ENCODE measurements around the gene SOX6.

SOX6 gene

DNA sequence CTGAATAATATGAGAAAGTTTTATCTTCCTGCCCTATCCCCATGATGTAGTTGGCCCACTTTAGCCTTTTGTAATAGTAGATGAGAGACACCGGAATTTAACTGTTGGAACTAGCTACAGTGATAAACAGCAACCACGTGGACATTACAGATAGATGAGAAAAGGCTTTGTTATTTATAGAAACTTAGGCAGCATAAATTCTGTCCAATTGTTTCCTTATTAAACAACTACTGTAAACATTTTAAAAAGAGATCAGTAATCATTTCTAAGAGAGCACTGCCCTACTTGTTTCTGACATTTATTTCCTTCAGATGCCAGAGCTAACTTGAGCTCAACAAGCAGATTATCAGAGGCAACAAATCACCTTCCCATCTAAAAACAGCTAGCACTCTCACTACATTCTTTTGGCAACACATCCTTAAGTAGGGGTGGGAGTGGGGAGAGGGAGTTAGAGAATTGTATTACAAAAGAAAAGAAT, 63.1 kb downstream of the SOX6 start:
- H3K27ac ChIP-seq (ENCODE audit: low read depth, low read length), result no peak overlapping the region
- no peaks in the 10 kb centered on the region for H3K27me3 ChIP-seq (ENCODE audit: control insufficient read depth, insufficient read depth, low read length)
- no peaks in the 10 kb centered on the region for H3K9me3 ChIP-seq (ENCODE audit: control insufficient read depth, insufficient read depth, low read depth, low read length)
- no peak overlapping the region for H3K9ac ChIP-seq (ENCODE audit: low read length)
- no peaks in the 10 kb centered on the region for H3K36me3 ChIP-seq (ENCODE audit: control insufficient read depth, insufficient read depth, low read length)
- H3K4me1 ChIP-seq (ENCODE audit: control insufficient read depth, insufficient read depth, low read length), result 0 out of 2 replicates have a peak, but pooled peaks cover 3% of the 10 kb centered on the region
- no peak overlapping the region for H3K4me3 ChIP-seq (ENCODE audit: low read depth, low read length)

DNA sequence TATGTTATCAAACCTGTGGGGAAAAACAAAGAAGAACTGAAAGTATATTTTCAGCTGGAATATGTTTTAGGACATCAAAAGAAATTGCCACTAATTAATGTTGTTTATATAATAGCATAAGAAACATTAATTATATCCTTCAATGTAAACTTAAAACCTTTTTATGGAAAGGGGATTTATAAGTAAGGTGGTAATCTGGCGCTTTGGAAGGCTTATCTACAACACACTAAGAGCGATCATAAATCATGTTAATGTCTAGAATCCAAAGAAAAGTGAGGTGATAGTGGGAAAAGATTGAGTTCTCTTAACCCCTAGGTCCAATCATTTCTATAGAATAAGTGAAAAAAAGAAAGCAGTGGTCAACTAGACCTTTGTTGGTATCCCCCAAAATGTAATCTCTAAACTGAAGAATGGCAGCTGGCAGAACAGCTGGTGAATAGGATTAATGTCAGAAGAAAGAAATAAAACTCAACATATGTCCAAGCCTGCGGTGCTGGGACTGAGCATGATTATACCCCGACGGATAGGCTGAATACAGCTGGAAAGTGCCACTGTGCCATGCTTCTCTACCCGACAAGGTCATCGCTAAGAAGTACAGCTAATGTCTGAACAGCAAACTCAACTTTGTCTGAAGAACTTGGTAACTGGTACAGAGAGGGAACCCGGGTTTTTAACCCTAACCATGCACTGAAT, 64.0 kb downstream of the SOX6 start:
- no peak overlapping the region for H3K4me3 ChIP-seq (ENCODE audit: low read depth, low read length)
- peaks cover 6% of the 10 kb centered on the region; the same call in 1 of the 2 replicates for H3K4me1 ChIP-seq (ENCODE audit: control insufficient read depth, insufficient read depth, low read length)
- H3K27ac ChIP-seq (ENCODE audit: low read depth, low read length), result no peak overlapping the region
- H3K9me3 ChIP-seq (ENCODE audit: control insufficient read depth, insufficient read depth, low read depth, low read length), result no peaks in the 10 kb centered on the region
- no peaks in the 10 kb centered on the region for H3K36me3 ChIP-seq (ENCODE audit: control insufficient read depth, insufficient read depth, low read length)
- no peaks in the 10 kb centered on the region for H3K27me3 ChIP-seq (ENCODE audit: control insufficient read depth, insufficient read depth, low read length)
- H3K9ac ChIP-seq (ENCODE audit: low read length), result no peak overlapping the region

DNA sequence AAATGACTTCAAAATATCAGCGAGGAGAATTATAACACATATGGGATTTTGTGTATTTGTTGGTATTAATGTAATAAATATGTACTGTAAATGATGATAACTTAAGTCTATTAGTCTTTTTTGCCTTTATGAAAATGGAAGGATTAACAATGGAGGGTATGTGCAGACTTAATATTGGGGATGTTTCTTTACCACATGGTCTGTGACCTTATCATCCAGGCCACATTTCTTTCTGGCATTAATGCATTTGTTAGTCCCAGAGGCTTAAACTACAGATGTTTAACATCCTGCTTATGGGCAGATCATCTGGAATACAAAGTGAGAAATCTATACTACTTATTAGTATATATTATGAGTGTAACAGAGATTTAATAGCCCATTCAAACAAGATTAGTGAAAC, 64.6 kb downstream of the SOX6 start:
- no peak overlapping the region for H3K4me3 ChIP-seq (ENCODE audit: low read depth, low read length)
- H3K27me3 ChIP-seq (ENCODE audit: control insufficient read depth, insufficient read depth, low read length), result no peaks in the 10 kb centered on the region
- peaks cover 6% of the 10 kb centered on the region; the same call in 1 of the 2 replicates for H3K4me1 ChIP-seq (ENCODE audit: control insufficient read depth, insufficient read depth, low read length)
- no peak overlapping the region for H3K27ac ChIP-seq (ENCODE audit: low read depth, low read length)
- no peaks in the 10 kb centered on the region for H3K9me3 ChIP-seq (ENCODE audit: control insufficient read depth, insufficient read depth, low read depth, low read length)
- no peaks in the 10 kb centered on the region for H3K36me3 ChIP-seq (ENCODE audit: control insufficient read depth, insufficient read depth, low read length)
- no peak overlapping the region for H3K9ac ChIP-seq (ENCODE audit: low read length)

DNA sequence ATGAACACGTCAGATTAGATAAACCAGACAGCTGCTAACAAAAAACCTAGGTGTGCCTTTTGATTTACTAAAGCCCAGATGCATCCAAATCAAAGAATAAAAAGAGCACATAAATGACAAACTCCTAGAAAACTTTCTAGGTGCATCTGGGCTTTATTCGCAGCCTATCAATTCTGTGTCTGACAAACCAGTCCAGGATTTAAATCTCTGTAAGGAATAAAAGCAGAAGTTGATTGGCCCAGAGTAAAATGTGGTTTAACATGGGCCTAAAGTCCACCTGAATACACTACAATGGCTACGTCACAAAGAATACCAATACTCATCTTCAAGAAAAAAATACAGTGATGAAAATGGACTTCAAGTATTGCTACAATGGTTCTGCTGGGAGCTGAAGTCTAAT, 66.8 kb downstream of the SOX6 start:
- Histone ChIP-seq H3K4me3 (ENCODE audit: low read depth, low read length) (no peak overlapping the region), H3K27ac (ENCODE audit: low read depth, low read length) (no peak overlapping the region), H3K36me3 (ENCODE audit: control insufficient read depth, insufficient read depth, low read length) (no peaks in the 10 kb centered on the region), H3K9ac (ENCODE audit: low read length) (no peak overlapping the region), H3K9me3 (ENCODE audit: control insufficient read depth, insufficient read depth, low read depth, low read length) (no peaks in the 10 kb centered on the region), H3K4me1 (ENCODE audit: control insufficient read depth, insufficient read depth, low read length) (peaks cover 6% of the 10 kb centered on the region; the same call in 1 of the 2 replicates), H3K27me3 (ENCODE audit: control insufficient read depth, insufficient read depth, low read length) (no peaks in the 10 kb centered on the region)

DNA sequence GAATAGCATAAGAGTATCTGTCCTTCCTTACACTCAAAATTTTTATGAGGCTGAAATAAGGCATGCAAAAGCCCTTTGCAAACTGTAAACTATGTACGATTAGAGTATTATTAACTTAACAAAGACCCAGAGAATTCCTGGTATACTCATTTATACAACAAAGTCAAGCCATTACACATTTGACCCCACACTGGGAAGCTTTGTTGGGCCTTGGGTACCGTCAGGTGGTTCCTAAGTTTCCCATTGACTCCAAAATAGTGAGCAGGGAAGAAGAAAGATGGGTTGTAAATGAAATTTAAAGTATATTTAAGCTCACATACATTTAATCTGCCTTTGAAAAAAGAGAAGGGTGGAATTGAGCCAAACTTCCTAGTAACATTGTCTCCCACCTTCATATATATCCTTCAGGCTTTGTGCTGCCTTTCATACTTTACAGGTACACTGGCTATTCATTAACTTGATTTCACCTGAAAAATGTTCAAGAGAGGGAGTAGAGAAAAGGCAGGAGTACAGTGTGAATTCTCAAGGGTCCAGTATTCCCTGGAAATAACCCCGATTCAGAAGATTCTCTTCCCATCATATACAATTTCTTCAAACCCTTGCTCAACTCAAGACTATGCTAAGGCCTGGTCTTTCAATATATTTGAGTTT, 68.6 kb downstream of the SOX6 start:
- no peaks in the 10 kb centered on the region for H3K9me3 ChIP-seq (ENCODE audit: control insufficient read depth, insufficient read depth, low read depth, low read length)
- H3K9ac ChIP-seq (ENCODE audit: low read length), result no peak overlapping the region
- no peaks in the 10 kb centered on the region for H3K27me3 ChIP-seq (ENCODE audit: control insufficient read depth, insufficient read depth, low read length)
- H3K4me1 ChIP-seq (ENCODE audit: control insufficient read depth, insufficient read depth, low read length), result peaks cover 3% of the 10 kb centered on the region; the same call in 1 of the 2 replicates
- H3K4me3 ChIP-seq (ENCODE audit: low read depth, low read length), result no peak overlapping the region
- H3K27ac ChIP-seq (ENCODE audit: low read depth, low read length), result no peak overlapping the region
- H3K36me3 ChIP-seq (ENCODE audit: control insufficient read depth, insufficient read depth, low read length), result no peaks in the 10 kb centered on the region

DNA sequence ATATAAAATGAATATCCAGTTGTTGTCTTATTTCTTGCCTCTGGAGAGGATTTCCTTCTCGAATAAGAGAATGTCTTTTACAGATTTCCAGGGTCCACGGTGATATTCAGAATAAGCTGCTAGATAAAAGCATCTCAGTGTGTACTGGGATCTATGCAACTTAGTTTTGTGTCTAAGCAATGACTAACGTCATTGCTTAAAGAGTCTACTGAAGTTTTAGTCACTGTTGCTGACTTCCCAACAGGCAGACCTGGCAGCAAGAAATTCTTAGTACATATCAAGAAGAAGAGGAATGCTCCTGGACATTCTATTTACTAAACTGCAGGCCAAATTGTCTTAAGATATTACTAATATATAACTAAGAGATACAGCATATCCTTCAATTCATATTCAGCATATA, 70.3 kb downstream of the SOX6 start:
- Histone ChIP-seq H3K9me3 (ENCODE audit: control insufficient read depth, insufficient read depth, low read depth, low read length) (no peaks in the 10 kb centered on the region), H3K36me3 (ENCODE audit: control insufficient read depth, insufficient read depth, low read length) (no peaks in the 10 kb centered on the region), H3K27ac (ENCODE audit: low read depth, low read length) (no peak overlapping the region), H3K27me3 (ENCODE audit: control insufficient read depth, insufficient read depth, low read length) (no peaks in the 10 kb centered on the region), H3K9ac (ENCODE audit: low read length) (no peak overlapping the region), H3K4me1 (ENCODE audit: control insufficient read depth, insufficient read depth, low read length) (peaks cover 3% of the 10 kb centered on the region; the same call in 1 of the 2 replicates), H3K4me3 (ENCODE audit: low read depth, low read length) (no peak overlapping the region)

DNA sequence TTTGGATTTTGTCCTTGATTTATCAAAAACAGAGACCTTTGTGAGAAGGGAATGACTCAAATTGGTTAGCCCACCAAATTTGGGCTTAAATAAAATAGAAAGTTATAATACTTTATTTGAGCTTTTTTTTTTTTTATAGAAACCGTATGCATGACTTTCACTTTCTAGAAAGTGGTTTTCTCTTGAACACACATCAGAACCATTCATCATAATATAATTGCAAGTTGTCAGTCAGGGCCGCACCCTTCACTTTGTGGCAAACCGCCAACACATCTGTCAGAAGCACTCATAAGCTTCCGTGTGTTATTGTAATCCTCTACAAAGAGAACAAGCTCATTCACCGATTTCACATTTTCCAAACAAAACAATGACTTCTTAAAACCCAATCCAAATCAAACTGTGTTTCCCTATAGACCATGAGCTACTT, 76.1 kb downstream of the SOX6 start:
- Histone ChIP-seq H3K27me3 (ENCODE audit: control insufficient read depth, insufficient read depth, low read length) (no peaks in the 10 kb centered on the region), H3K36me3 (ENCODE audit: control insufficient read depth, insufficient read depth, low read length) (no peaks in the 10 kb centered on the region), H3K4me3 (ENCODE audit: low read depth, low read length) (no peak overlapping the region), H3K27ac (ENCODE audit: low read depth, low read length) (no peak overlapping the region), H3K4me1 (ENCODE audit: control insufficient read depth, insufficient read depth, low read length) (no peaks in the 10 kb centered on the region), H3K9me3 (ENCODE audit: control insufficient read depth, insufficient read depth, low read depth, low read length) (no peaks in the 10 kb centered on the region), H3K9ac (ENCODE audit: low read length) (no peak overlapping the region)

DNA sequence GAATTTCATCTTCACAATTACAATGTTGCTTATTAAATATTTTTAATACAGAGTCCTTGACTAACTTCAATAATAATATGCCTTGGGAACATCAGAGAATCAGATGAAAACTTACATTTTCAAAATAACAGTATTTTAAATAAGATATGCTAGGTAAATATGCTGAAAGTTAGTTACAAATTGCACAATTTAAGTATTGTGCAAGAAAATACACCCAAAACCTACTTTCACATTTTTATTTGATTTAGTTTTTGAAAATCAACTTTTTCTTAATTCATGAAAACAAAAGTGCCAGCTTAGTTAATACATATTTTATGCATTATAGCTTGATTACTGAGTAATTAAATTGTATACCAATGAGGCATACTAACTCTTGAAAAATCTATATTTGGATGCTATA, 76.8 kb downstream of the SOX6 start:
- no peaks in the 10 kb centered on the region for H3K4me1 ChIP-seq (ENCODE audit: control insufficient read depth, insufficient read depth, low read length)
- H3K27ac ChIP-seq (ENCODE audit: low read depth, low read length), result no peak overlapping the region
- H3K4me3 ChIP-seq (ENCODE audit: low read depth, low read length), result no peak overlapping the region
- H3K27me3 ChIP-seq (ENCODE audit: control insufficient read depth, insufficient read depth, low read length), result no peaks in the 10 kb centered on the region
- H3K9me3 ChIP-seq (ENCODE audit: control insufficient read depth, insufficient read depth, low read depth, low read length), result no peaks in the 10 kb centered on the region
- H3K9ac ChIP-seq (ENCODE audit: low read length), result no peak overlapping the region
- H3K36me3 ChIP-seq (ENCODE audit: control insufficient read depth, insufficient read depth, low read length), result no peaks in the 10 kb centered on the region

DNA sequence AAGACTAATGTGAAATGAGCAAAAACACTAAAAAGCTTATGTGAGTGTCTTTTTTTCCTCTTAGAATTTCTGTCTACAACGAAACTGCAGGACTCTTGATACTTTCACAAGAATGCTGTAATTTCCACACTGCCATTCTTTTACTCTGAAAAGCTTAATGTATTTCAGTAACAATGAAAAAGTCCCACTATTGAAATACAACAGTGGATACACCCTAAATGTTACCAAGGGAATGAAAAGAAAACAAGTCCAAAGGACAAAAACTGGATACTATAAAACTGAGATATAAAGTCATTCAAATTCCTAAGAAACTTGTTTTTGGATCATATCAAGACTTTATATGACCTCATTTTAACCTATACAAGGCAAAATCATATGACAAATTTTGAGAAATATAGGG, 77.4 kb downstream of the SOX6 start:
- Histone ChIP-seq H3K27ac (ENCODE audit: low read depth, low read length) (no peak overlapping the region), H3K4me3 (ENCODE audit: low read depth, low read length) (no peak overlapping the region), H3K4me1 (ENCODE audit: control insufficient read depth, insufficient read depth, low read length) (no peaks in the 10 kb centered on the region), H3K9ac (ENCODE audit: low read length) (no peak overlapping the region), H3K9me3 (ENCODE audit: control insufficient read depth, insufficient read depth, low read depth, low read length) (no peaks in the 10 kb centered on the region), H3K27me3 (ENCODE audit: control insufficient read depth, insufficient read depth, low read length) (no peaks in the 10 kb centered on the region), H3K36me3 (ENCODE audit: control insufficient read depth, insufficient read depth, low read length) (no peaks in the 10 kb centered on the region)

DNA sequence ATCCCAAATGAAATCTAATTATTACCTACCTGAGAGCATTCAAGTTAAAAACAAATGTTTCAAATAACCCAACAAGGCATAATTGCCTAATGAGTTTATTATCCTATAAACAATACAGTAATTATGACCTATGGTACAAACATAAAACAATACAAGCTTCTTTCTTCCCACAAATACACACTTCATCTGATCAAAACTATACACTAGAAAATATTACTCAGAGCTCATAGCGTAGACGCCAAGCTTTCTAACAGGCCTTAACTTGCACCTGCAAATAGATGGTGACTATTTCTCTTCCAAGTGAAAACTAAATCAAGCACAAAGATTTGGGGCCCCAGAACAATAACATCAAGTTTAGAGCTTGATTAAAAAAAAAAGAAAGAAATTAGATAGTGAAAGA, 78.1 kb downstream of the SOX6 start:
- Histone ChIP-seq H3K36me3 (ENCODE audit: control insufficient read depth, insufficient read depth, low read length) (no peaks in the 10 kb centered on the region), H3K27ac (ENCODE audit: low read depth, low read length) (no peak overlapping the region), H3K4me1 (ENCODE audit: control insufficient read depth, insufficient read depth, low read length) (no peaks in the 10 kb centered on the region), H3K27me3 (ENCODE audit: control insufficient read depth, insufficient read depth, low read length) (no peaks in the 10 kb centered on the region), H3K9ac (ENCODE audit: low read length) (no peak overlapping the region), H3K9me3 (ENCODE audit: control insufficient read depth, insufficient read depth, low read depth, low read length) (no peaks in the 10 kb centered on the region), H3K4me3 (ENCODE audit: low read depth, low read length) (no peak overlapping the region)

DNA sequence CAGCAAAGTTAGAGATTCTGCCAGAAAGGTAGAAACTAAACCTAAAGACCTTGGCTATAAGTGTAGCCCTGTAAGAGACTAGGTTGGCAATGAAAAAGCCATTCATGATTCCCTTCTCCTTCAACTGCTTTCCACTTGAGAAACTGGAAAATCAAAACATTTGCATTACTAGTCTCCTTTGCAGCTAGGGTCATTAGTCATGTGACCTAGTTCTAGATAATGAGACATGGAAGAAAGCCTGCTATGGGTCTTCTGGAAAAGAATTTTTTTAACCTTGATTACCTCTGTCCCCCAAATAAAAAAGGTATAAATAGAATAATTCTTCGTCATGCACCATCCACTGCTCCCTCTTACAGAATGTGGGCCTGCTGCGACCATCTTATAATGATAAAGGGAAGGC, 80.1 kb downstream of the SOX6 start:
- no peaks in the 10 kb centered on the region for H3K9me3 ChIP-seq (ENCODE audit: control insufficient read depth, insufficient read depth, low read depth, low read length)

More for the DNA sequence above, 80.1 kb downstream of the SOX6 start:
- no peaks in the 10 kb centered on the region for H3K4me1 ChIP-seq (ENCODE audit: control insufficient read depth, insufficient read depth, low read length)
- no peaks in the 10 kb centered on the region for H3K36me3 ChIP-seq (ENCODE audit: control insufficient read depth, insufficient read depth, low read length)
- H3K9ac ChIP-seq (ENCODE audit: low read length), result no peak overlapping the region
- no peak overlapping the region for H3K27ac ChIP-seq (ENCODE audit: low read depth, low read length)
- no peaks in the 10 kb centered on the region for H3K27me3 ChIP-seq (ENCODE audit: control insufficient read depth, insufficient read depth, low read length)
- no peak overlapping the region for H3K4me3 ChIP-seq (ENCODE audit: low read depth, low read length)

Data from HUES6 (cell line).